Activated CD4-positive, alpha-beta memory T cell treated with anti-CD3 and anti-CD28 coated beads, Interleukin-2, amount 10 ng/mL, durations not matched to agents 7 days and 5 days (primary cell): ENCODE results near the gene VPS37B. TPM values are rescaled to one million over a fixed set of nuclear protein-coding genes. Genes with fewer than 3 reads are reported as not detected.
"Not testable (repeated sequence)": the region's sequence is repeated elsewhere in the genome, so short reads cannot be mapped to it uniquely, and the experiment has no call there.

Source experiments
- CTCF ChIA-PET: fragments of 350-600 bp; sonication (Branson Sonifier 250); formaldehyde crosslinking; loops from one replicate; lab custom pipeline; 2021; ENCODE audit warnings: antibody characterized with exemption, inconsistent platforms; lab: Charles Lee
- POLR2A ChIA-PET: fragments of 350-600 bp; sonication (Branson Sonifier 250); formaldehyde crosslinking; loops from one replicate; lab custom pipeline; 2021; ENCODE audit warnings: antibody characterized with exemption; lab: Charles Lee
- DNase-seq: peaks from one replicate; pipeline ENCODE4 v3.0.0-alpha.2; 2020
- H3K27ac Mint-ChIP-seq: one replicate; pipeline ENCODE4 v1.8.0; 2021; ENCODE audit warnings: mild to moderate bottlenecking, mixed read lengths
- H3K27me3 Mint-ChIP-seq: one replicate; pipeline ENCODE4 v1.8.0; 2021; ENCODE audit warnings: mixed read lengths
- H3K36me3 Mint-ChIP-seq: one replicate; pipeline ENCODE4 v1.8.0; 2021; ENCODE audit warnings: low read depth, mixed read lengths
- H3K4me1 Mint-ChIP-seq: one replicate; pipeline ENCODE4 v1.8.0; 2021; ENCODE audit warnings: mixed read lengths
- H3K4me3 Mint-ChIP-seq: one replicate; pipeline ENCODE4 v1.8.0; 2021; ENCODE audit warnings: mild to moderate bottlenecking, mixed read lengths
- H3K9me3 Mint-ChIP-seq: one replicate; pipeline ENCODE4 v1.8.0; 2021; ENCODE audit warnings: mixed read lengths
- total RNA-seq, 2 experiments: library from RNA; stranded (reverse); gene quantifications; one replicate each; pipeline ENCODE4 v1.2.3, GENCODE V29; 2021

VPS37B gene
- total RNA-seq, result 10 to 100 TPM; 27.1 to 27.7 TPM

GRCh38 chr12:122895704-122896636 lies at the start of gene VPS37B:
Gene VPS37B (minus strand): TSS chr12:122896124. CDS start chr12:122896062, 62 bp downstream.
- peak; percentile 92 for DNase-seq
- peak within 1 kb of the TSS; percentile 70 for H3K27ac Mint-ChIP-seq
- H3K27me3 Mint-ChIP-seq, result no peaks in the 10 kb centered on the region
- ChIA-PET POLR2A (interaction anchor here (1.3 to 9.8 kb wide), 4 partner anchors 11 to 50 kb away, joined by 3 to 136 read pairs (median 13); no protein-coding TSS in a partner anchor), CTCF (interaction anchor here (0.7 to 2.0 kb wide), 3 partner anchors 24 to 56 kb away, joined by 3 to 8 read pairs (median 3); no protein-coding TSS in a partner anchor)
- peak within 1 kb of the TSS; percentile 83 for H3K4me3 Mint-ChIP-seq
- H3K4me1 Mint-ChIP-seq, result peaks cover 86% of the 10 kb centered on the region
- H3K9me3 Mint-ChIP-seq, result peaks cover 5% of the 10 kb centered on the region
- peaks cover 24% of the 10 kb centered on the region for H3K36me3 Mint-ChIP-seq

- Mint-ChIP-seq H3K4me1 (peaks cover 42% of the 10 kb centered on the region), H3K9me3 (no peaks in the 10 kb centered on the region), H3K4me3 (no peak overlapping the region), H3K27ac (no peak overlapping the region), H3K27me3 (no peaks in the 10 kb centered on the region), H3K36me3 (no peaks in the 10 kb centered on the region)
- ChIA-PET POLR2A (interaction anchor here (0.6 to 3.3 kb wide), 5 partner anchors 30 to 73 kb away, joined by 4 to 15 read pairs (median 5); partner anchors contain the start of genes OGFOD2 and VPS37B), CTCF (interaction anchor here (0.9 to 3.7 kb wide), 2 partner anchors 57 to 85 kb away, joined by 3 to 26 read pairs; no protein-coding TSS in a partner anchor)
- DNase-seq, result no peak
These were observed 49.0 kb upstream of the VPS37B start for GRCh38 chr12:122944605-122945592.

DNA sequence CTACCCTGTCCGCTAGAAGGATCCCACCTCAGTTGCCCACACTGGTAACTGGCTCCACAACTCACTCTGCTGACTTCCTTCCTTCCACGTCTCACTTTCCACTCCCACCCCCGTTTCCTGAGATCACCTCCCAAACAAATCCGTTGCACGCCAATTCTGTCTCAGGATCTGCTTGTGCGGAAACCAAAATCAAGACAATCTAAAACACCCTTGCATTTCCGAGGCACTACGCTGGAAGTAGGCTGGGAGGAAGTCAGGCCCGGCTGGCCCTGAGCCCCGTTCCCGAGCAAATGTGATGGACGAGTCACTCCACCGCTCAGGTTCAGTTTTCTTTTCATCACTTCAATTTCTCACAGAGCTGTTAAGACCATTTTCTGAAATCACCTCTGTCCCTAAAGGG lies 47.3 kb upstream of the VPS37B start:
- Mint-ChIP-seq H3K36me3 (no peaks in the 10 kb centered on the region), H3K4me1 (peaks cover 40% of the 10 kb centered on the region), H3K4me3 (no peak overlapping the region), H3K27ac (peak overlapping the region; percentile 3), H3K9me3 (no peaks in the 10 kb centered on the region), H3K27me3 (no peaks in the 10 kb centered on the region)
- ChIA-PET POLR2A (interaction anchor here (1.1 kb wide), 1 partner anchor 13 kb away, joined by 3 read pairs; no protein-coding TSS in a partner anchor), CTCF (interaction anchor here (1.2 to 1.3 kb wide), 2 partner anchors 9 to 55 kb away, joined by 3 to 4 read pairs; no protein-coding TSS in a partner anchor)
- no peak for DNase-seq

DNA sequence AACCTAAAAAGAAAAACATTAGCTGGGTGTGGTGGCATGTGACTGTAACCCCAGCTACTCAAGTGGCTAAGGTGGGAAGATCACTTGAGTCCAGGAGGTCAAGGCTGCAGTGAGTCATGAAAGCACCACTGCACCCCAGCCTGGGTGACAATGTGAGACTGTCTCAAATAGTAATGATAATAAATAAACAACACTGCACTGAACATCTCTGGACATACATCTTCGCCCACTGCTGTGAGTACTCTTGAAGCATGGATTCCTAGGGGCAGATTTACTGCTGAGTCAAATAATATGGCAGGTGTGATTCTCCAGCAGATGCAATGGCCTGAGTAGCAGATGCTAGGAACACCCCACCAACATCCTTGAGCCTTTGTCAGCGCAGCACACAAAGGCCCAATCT lies 46.7 kb upstream of the VPS37B start:
- ChIA-PET POLR2A (interaction anchor here (0.6 kb wide), 1 partner anchor 42 kb away, joined by 3 read pairs; no protein-coding TSS in a partner anchor), CTCF (interaction anchor here (1.2 to 1.7 kb wide), 3 partner anchors 10 to 82 kb away, joined by 3 to 4 read pairs (median 3); no protein-coding TSS in a partner anchor)
- no peak for DNase-seq
- Mint-ChIP-seq H3K4me3 (no peak overlapping the region), H3K27me3 (no peaks in the 10 kb centered on the region), H3K4me1 (peaks cover 36% of the 10 kb centered on the region), H3K9me3 (no peaks in the 10 kb centered on the region), H3K27ac (no peak overlapping the region), H3K36me3 (no peaks in the 10 kb centered on the region)

GRCh38 chr12:122941351-122941750 lies 45.4 kb upstream of the VPS37B start:
- H3K27me3 Mint-ChIP-seq, H3K9me3 Mint-ChIP-seq, DNase-seq, H3K27ac Mint-ChIP-seq, POLR2A ChIA-PET, H3K36me3 Mint-ChIP-seq, H3K4me3 Mint-ChIP-seq: not testable (repeated sequence)
- CTCF ChIA-PET, result interaction anchor here (1.7 kb wide), 1 partner anchor 81 kb away, joined by 3 read pairs; no protein-coding TSS in a partner anchor
- peaks cover 23% of the 10 kb centered on the region for H3K4me1 Mint-ChIP-seq

DNA sequence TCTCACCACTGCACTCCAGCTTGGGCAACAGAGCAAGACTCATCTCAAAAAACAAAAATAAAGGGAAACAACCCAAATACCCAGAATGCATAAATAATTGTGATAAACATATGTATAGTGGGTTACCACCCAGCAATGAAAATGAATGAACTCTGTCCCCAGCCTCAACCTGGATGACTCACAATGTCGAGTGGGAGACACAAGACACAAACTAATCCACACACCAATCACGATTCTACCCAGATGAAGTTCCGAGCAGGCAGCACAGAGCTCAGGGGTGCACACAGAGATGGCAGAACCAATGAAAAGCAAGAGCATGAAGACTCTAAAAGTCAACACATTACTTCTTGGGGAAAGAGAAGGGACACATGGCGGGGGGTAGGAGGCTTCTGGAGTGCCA lies 43.2 kb upstream of the VPS37B start:
- Mint-ChIP-seq H3K36me3 (no peaks in the 10 kb centered on the region), H3K4me1 (peaks cover 14% of the 10 kb centered on the region), H3K4me3 (no peak overlapping the region), H3K27me3 (no peaks in the 10 kb centered on the region), H3K27ac (no peak overlapping the region), H3K9me3 (no peaks in the 10 kb centered on the region)
- ChIA-PET CTCF (no interaction called here), POLR2A (no interaction called here)
- DNase-seq, result no peak

DNA sequence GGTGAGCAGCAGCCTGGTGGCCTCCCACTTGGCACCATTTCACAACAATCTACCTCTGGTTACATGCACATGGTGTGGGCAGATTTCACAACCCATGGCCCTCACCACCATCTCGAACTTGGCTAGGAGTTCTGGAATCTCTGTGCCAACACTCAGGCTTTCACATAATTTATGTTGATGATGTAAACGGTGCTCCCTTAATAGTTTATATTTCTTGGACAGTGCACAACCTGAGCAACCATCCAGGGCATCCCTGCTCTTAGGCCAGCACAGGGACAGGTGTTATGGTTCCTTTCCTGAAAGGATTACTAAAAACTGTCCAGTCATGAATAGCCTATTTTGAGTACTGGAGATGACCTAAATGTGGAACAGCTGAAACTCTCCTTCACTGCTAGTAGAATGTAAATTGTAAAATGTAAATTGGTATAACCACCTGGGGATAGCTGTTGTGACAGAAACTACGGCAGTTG lies 41.7 kb upstream of the VPS37B start:
- ChIA-PET POLR2A (no interaction called here), CTCF (interaction anchor here (0.6 kb wide), 1 partner anchor 135 kb away, joined by 5 read pairs; no protein-coding TSS in a partner anchor)
- Mint-ChIP-seq H3K9me3 (no peaks in the 10 kb centered on the region), H3K4me1 (peaks cover 2% of the 10 kb centered on the region), H3K36me3 (no peaks in the 10 kb centered on the region), H3K27me3 (no peaks in the 10 kb centered on the region), H3K4me3 (no peak overlapping the region), H3K27ac (no peak overlapping the region)
- DNase-seq, result no peak

DNA sequence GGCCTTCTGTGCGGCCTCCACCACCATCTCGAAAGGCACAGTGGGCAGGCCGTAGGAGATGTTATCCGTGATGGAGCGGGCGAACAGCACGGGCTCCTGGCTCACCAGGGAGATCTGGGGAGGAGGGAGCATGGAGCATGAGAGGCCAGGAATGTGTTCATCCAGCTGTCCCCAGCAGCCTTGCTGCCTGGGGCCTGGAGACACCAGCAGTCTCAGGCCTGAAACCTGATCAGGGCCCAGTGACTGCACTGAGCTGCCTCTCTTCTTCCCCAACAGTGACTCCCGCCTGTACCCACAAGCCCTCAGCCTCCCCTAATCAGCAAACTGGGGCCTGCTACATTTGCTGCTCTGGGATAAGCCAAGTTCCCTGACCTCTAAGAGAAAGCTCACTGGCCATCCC lies 39.4 kb upstream of the VPS37B start:
- no peaks in the 10 kb centered on the region for H3K27me3 Mint-ChIP-seq
- no peaks in the 10 kb centered on the region for H3K4me1 Mint-ChIP-seq
- H3K36me3 Mint-ChIP-seq, result no peaks in the 10 kb centered on the region
- DNase-seq, result no peak
- CTCF ChIA-PET, result interaction anchor here (1.0 to 1.1 kb wide), 2 partner anchors 17 to 142 kb away, joined by 3 read pairs; no protein-coding TSS in a partner anchor
- H3K9me3 Mint-ChIP-seq, result no peaks in the 10 kb centered on the region
- H3K4me3 Mint-ChIP-seq, result no peak overlapping the region
- no peak overlapping the region for H3K27ac Mint-ChIP-seq
- POLR2A ChIA-PET, result no interaction called here

DNA sequence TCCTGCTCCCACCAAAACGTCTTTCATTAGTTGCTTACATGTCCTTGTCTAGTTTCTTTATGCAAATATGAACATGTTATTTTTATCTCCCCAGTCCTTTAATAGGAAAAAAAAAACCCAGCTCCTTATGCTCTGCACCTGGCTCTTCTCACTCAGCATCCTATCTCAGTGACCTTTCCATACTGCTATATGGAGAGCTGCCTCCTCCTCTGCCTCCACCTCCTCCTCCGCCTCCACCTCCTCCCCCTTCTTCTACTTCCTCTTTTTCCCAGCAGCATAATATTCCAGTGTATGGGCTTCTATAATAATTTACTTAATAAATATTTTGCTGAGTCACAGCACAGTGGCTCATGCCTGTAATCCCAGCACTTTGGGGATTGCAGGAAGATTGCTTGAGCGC lies 38.8 kb upstream of the VPS37B start:
- Mint-ChIP-seq H3K27me3 (no peaks in the 10 kb centered on the region), H3K36me3 (no peaks in the 10 kb centered on the region), H3K4me1 (no peaks in the 10 kb centered on the region), H3K27ac (no peak overlapping the region), H3K4me3 (no peak overlapping the region), H3K9me3 (no peaks in the 10 kb centered on the region)
- ChIA-PET CTCF (no interaction called here), POLR2A (no interaction called here)
- DNase-seq, result no peak

GRCh38 chr12:122932207-122932606 lies 36.3 kb upstream of the VPS37B start:
- DNase-seq, result no peak
- ChIA-PET CTCF (no interaction called here), POLR2A (no interaction called here)
- Mint-ChIP-seq H3K4me1 (no peaks in the 10 kb centered on the region), H3K9me3 (no peaks in the 10 kb centered on the region), H3K36me3 (no peaks in the 10 kb centered on the region), H3K27ac (no peak overlapping the region), H3K27me3 (no peaks in the 10 kb centered on the region), H3K4me3 (no peak overlapping the region)

DNA sequence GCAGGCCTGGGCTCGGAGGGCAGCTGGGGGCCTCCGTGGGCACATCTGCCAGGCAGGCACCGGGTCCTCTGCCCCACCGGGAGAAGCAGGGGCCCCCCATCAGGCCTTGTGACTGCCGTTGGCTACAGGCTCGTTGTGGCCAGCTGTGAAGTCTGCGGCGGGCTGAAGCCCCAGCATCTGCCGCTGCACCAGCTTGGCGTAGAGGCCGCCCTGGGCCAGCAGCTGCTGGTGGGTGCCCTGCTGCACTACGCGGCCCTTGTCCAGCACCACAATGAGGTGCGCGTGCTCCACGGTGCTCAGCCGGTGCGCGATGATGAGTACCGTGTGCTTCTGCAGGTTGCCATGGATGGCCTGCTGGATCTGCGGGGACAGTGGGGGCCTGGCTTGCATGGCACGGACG lies 33.9 kb upstream of the VPS37B start:
- H3K27me3 Mint-ChIP-seq, result no peaks in the 10 kb centered on the region
- no peak overlapping the region for H3K4me3 Mint-ChIP-seq
- DNase-seq, result no peak
- H3K4me1 Mint-ChIP-seq, result no peaks in the 10 kb centered on the region
- H3K36me3 Mint-ChIP-seq, result no peaks in the 10 kb centered on the region
- no peaks in the 10 kb centered on the region for H3K9me3 Mint-ChIP-seq
- ChIA-PET CTCF (interaction anchor here (1.1 to 1.2 kb wide), 2 partner anchors 25 to 61 kb away, joined by 3 read pairs; no protein-coding TSS in a partner anchor), POLR2A (no interaction called here)
- no peak overlapping the region for H3K27ac Mint-ChIP-seq

- H3K9me3 Mint-ChIP-seq, result no peaks in the 10 kb centered on the region
- no peak overlapping the region for H3K4me3 Mint-ChIP-seq
- H3K27ac Mint-ChIP-seq, result no peak overlapping the region
- DNase-seq, result no peak
- no peaks in the 10 kb centered on the region for H3K27me3 Mint-ChIP-seq
- no peaks in the 10 kb centered on the region for H3K36me3 Mint-ChIP-seq
- no peaks in the 10 kb centered on the region for H3K4me1 Mint-ChIP-seq
- ChIA-PET CTCF (no interaction called here), POLR2A (no interaction called here)
These were observed 33.2 kb upstream of the VPS37B start for GRCh38 chr12:122929148-122929538.
